ENCODE data around the gene ADNP2.
A peak's percentile ranks its signal among the peaks of the same experiment; 100 is the strongest.

The ADNP2 gene

GRCh38 chr18:80108121-80108536 is 933 bp upstream of the ADNP2 start:
- no peak for DNase-seq

- peak; percentile 33 for DNase-seq
Measured at GRCh38 chr18:80109676-80110078, 615 bp downstream of the ADNP2 start.

GRCh38 chr18:80112624-80113248 is 3.7 kb downstream of the ADNP2 start:
- no peak for DNase-seq

GRCh38 chr18:80115035-80115434 is 6.0 kb downstream of the ADNP2 start:
- no peak for DNase-seq

GRCh38 chr18:80119111-80119510 is 10.0 kb downstream of the ADNP2 start:
- no peak for DNase-seq

GRCh38 chr18:80120932-80121331 is 11.9 kb downstream of the ADNP2 start:
- no peak for DNase-seq

GRCh38 chr18:80124131-80124530 is 15.1 kb downstream of the ADNP2 start:
- DNase-seq = no peak

- peak; percentile 36 for DNase-seq
Measured at GRCh38 chr18:80126797-80127196, 17.7 kb downstream of the ADNP2 start.

GRCh38 chr18:80127635-80128034 is 18.6 kb downstream of the ADNP2 start:
- no peak for DNase-seq

- DNase-seq = no peak
Measured at GRCh38 chr18:80129672-80130367, 20.8 kb downstream of the ADNP2 start.

GRCh38 chr18:80130555-80130954 is 21.5 kb downstream of the ADNP2 start:
- DNase-seq = no peak

- DNase-seq = no peak
Measured at GRCh38 chr18:80132180-80132812, 23.2 kb downstream of the ADNP2 start.

GRCh38 chr18:80133124-80133523 is 24.1 kb downstream of the ADNP2 start:
- no peak for DNase-seq

- DNase-seq = no peak
Measured at GRCh38 chr18:80135136-80135535, 26.1 kb downstream of the ADNP2 start.

GRCh38 chr18:80136679-80137078 is 27.6 kb downstream of the ADNP2 start:
- DNase-seq = no peak

GRCh38 chr18:80137137-80137536 is 28.1 kb downstream of the ADNP2 start:
- no peak for DNase-seq

GRCh38 chr18:80137976-80138375 is 28.9 kb downstream of the ADNP2 start:
- DNase-seq = no peak

GRCh38 chr18:80140455-80140985 is 31.5 kb downstream of the ADNP2 start:
- DNase-seq = no peak

GRCh38 chr18:80143881-80144280 is 34.8 kb downstream of the ADNP2 start:
- DNase-seq = no peak

GRCh38 chr18:80145196-80145804 is 36.2 kb downstream of the ADNP2 start:
- DNase-seq = no peak

- no peak for DNase-seq
Measured at GRCh38 chr18:80147037-80147417, 38.0 kb downstream of the ADNP2 start.

- peak; percentile 72 for DNase-seq
Measured at GRCh38 chr18:80147418-80148325, 38.6 kb downstream of the ADNP2 start.

Data from activated CD8-positive, alpha-beta memory T cell treated with anti-CD3 and anti-CD28 coated beads, Interleukin-2, amount 50 U/mL, for 4 hours (primary cell).